IPS-20b (cell line): ENCODE results near the gene CCR2.

Experiments used
- H3K27ac ChIP-seq: one replicate; pipeline ENCODE4 v1.5.1; 2013; ENCODE audit warnings: low read length
- H3K27me3 ChIP-seq: 2 replicates; pipeline ENCODE4 v1.6.1; 2013; ENCODE audit warnings: mild to moderate bottlenecking, low read length, inconsistent platforms; ENCODE audit not compliant: insufficient read depth
- H3K36me3 ChIP-seq: 2 replicates; pipeline ENCODE4 v1.6.1; 2013; ENCODE audit warnings: low read depth, mild to moderate bottlenecking, inconsistent platforms, low read length, moderate library complexity; ENCODE audit not compliant: insufficient read depth
- H3K4me1 ChIP-seq: 2 replicates; pipeline ENCODE4 v1.6.1; 2013; ENCODE audit warnings: mild to moderate bottlenecking, control low read depth, inconsistent platforms, low read length, moderate library complexity; ENCODE audit not compliant: insufficient read depth
- H3K4me3 ChIP-seq: 2 replicates; pipeline ENCODE4 v1.5.1; 2013; ENCODE audit warnings: mild to moderate bottlenecking, low read length, inconsistent platforms
- H3K9ac ChIP-seq: 2 replicates; pipeline ENCODE4 v1.6.1; 2013; ENCODE audit warnings: low read depth, mild to moderate bottlenecking, inconsistent platforms, low read length, moderate library complexity
- H3K9me3 ChIP-seq: 2 replicates; pipeline ENCODE4 v1.6.1; 2013; ENCODE audit warnings: mild to moderate bottlenecking, low read depth, low read length, inconsistent platforms; ENCODE audit not compliant: insufficient read depth

The CCR2 gene

DNA sequence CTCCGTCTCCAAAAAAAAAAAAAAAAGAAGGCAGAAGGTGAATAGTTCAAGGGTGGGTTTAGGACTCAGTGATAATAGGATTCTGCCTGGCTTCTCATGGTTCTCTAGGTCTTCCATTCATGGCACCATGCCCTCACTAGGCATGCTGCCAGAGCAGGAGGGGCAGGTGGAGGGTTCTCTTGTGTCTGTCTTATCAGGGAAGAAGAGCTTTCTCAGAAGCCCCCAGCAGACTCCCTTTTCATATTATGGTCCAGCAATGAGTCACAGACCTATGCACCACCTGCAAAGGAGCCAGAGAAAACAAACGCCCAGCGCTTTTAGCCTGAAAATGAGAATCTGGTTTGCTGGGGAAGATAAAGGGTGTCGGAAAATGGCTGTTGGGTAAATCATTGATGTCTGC lies 3.0 kb downstream of the CCR2 start:
- H3K36me3 ChIP-seq, result no peaks in the 10 kb centered on the region
- no peak overlapping the region for H3K27ac ChIP-seq
- H3K9ac ChIP-seq, result no peak overlapping the region
- H3K9me3 ChIP-seq, result no peaks in the 10 kb centered on the region
- H3K27me3 ChIP-seq, result no peaks in the 10 kb centered on the region
- no peak overlapping the region for H3K4me3 ChIP-seq
- no peaks in the 10 kb centered on the region for H3K4me1 ChIP-seq

DNA sequence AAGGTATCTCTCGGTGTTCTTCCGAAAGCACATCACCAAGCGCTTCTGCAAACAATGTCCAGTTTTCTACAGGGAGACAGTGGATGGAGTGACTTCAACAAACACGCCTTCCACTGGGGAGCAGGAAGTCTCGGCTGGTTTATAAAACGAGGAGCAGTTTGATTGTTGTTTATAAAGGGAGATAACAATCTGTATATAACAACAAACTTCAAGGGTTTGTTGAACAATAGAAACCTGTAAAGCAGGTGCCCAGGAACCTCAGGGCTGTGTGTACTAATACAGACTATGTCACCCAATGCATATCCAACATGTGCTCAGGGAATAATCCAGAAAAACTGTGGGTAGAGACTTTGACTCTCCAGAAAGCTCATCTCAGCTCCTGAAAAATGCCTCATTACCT lies 4.6 kb downstream of the CCR2 start:
- no peak overlapping the region for H3K4me3 ChIP-seq

GRCh38 chr3:46359733-46360493 lies 6.0 kb downstream of the CCR2 start:
- Histone ChIP-seq H3K27ac (no peak overlapping the region), H3K27me3 (no peaks in the 10 kb centered on the region), H3K9me3 (no peaks in the 10 kb centered on the region), H3K36me3 (no peaks in the 10 kb centered on the region), H3K4me1 (no peaks in the 10 kb centered on the region), H3K9ac (no peak overlapping the region), H3K4me3 (no peak overlapping the region)

More for the DNA sequence above, 4.6 kb downstream of the CCR2 start:
- no peaks in the 10 kb centered on the region for H3K9me3 ChIP-seq
- no peak overlapping the region for H3K27ac ChIP-seq
- no peaks in the 10 kb centered on the region for H3K27me3 ChIP-seq
- H3K4me1 ChIP-seq, result no peaks in the 10 kb centered on the region
- H3K9ac ChIP-seq, result no peak overlapping the region
- H3K36me3 ChIP-seq, result no peaks in the 10 kb centered on the region

GRCh38 chr3:46360907-46361306 lies 7.0 kb downstream of the CCR2 start:
- Histone ChIP-seq H3K9me3 (no peaks in the 10 kb centered on the region), H3K27me3 (no peaks in the 10 kb centered on the region), H3K4me1 (no peaks in the 10 kb centered on the region), H3K9ac (no peak overlapping the region), H3K36me3 (no peaks in the 10 kb centered on the region), H3K4me3 (no peak overlapping the region), H3K27ac (no peak overlapping the region)

DNA sequence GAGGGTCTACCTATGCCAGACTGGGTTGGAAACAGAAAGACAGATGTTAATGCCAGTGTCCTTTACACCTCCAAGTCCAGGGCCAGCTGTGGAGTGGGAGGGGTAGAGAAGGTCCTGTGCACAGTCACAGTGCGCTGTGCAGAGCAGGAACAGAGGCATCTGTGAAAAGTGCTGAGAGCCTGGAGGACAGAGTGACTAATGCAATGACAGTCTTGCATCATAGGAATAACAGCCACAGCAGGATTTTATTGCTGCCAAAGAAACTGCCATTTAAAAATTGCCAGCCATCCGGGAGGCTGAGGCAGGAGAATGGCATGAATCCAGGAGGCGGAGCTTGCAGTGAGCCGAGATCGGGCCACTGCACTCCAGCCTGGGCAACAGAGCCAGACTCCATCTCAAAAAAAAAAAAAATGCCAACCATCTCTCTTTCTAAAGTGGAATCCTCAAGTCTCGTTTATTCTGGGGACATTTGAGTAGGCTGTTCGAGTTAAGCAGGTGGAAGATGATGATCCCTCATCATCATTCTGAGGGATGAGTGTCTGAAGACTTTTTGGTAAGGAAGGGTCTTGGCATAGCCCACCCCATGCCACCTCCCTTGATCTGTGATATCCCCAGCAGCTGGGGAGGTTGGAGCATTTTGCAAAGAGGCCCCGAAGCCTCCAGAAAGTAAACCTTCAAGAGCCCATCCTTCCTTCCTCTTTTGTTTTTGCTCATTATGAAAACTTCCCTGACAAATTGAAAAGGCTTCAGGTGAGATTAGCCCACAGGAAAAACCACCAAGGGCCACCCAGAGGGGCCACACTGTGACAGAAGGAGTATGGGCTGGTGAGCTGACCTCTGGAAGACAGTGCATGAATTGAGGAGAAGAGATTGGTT lies 7.7 kb downstream of the CCR2 start:
- Histone ChIP-seq H3K36me3 (no peaks in the 10 kb centered on the region), H3K27me3 (no peaks in the 10 kb centered on the region), H3K4me3 (no peak overlapping the region), H3K4me1 (no peaks in the 10 kb centered on the region), H3K27ac (no peak overlapping the region), H3K9ac (no peak overlapping the region), H3K9me3 (no peaks in the 10 kb centered on the region)

DNA sequence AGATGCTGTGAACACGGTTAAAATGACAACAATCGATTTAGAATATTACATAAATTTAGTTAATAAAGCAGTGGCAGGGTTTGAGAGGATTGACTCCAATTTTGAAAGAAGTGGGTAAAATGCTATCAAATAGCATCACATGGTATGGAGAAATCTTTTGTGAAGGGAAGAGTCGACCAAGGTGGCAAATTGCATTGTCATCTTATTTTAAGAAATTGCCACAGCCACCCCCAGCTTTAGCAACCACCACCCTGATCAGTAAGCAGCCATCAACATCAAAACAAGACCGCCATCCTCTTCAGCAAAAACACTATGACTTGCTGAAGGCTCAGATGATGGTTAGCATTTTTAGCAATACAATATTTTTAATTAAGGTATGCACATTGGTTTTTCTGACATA lies 11.1 kb downstream of the CCR2 start:
- Histone ChIP-seq H3K27ac (no peak overlapping the region), H3K9me3 (no peaks in the 10 kb centered on the region), H3K4me3 (no peak overlapping the region), H3K4me1 (no peaks in the 10 kb centered on the region), H3K9ac (no peak overlapping the region), H3K36me3 (no peaks in the 10 kb centered on the region), H3K27me3 (no peaks in the 10 kb centered on the region)

- Histone ChIP-seq H3K9ac (no peak overlapping the region), H3K27me3 (no peaks in the 10 kb centered on the region), H3K4me3 (no peak overlapping the region), H3K4me1 (no peaks in the 10 kb centered on the region), H3K36me3 (no peaks in the 10 kb centered on the region), H3K27ac (no peak overlapping the region), H3K9me3 (no peaks in the 10 kb centered on the region)
Measured at GRCh38 chr3:46365737-46366524, 12.0 kb downstream of the CCR2 start.

DNA sequence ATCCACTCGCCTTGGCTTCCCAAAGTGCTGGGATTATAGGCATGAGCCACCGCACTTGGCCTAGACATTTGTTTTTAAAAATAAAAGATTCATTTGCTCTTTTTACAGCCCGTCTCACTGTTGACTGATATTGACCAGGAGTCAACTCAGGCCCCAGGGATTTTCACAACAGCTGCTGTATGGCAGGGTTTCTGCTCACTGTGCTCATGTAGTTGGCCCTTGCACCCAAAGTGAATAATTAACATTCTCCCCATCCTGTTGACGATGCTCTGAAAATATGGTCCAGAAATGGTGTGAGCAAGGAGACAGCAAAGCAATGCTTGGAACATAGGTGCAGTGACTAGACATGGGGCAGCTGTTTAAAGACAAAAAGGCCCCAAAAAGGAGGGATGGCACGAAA lies 13.9 kb downstream of the CCR2 start:
- H3K4me3 ChIP-seq, result no peak overlapping the region
- no peaks in the 10 kb centered on the region for H3K27me3 ChIP-seq
- H3K36me3 ChIP-seq, result no peaks in the 10 kb centered on the region
- no peak overlapping the region for H3K27ac ChIP-seq
- H3K9me3 ChIP-seq, result no peaks in the 10 kb centered on the region
- no peak overlapping the region for H3K9ac ChIP-seq
- H3K4me1 ChIP-seq, result no peaks in the 10 kb centered on the region

GRCh38 chr3:46368569-46368968 lies 14.7 kb downstream of the CCR2 start:
- Histone ChIP-seq H3K27ac (no peak overlapping the region), H3K27me3 (no peaks in the 10 kb centered on the region), H3K4me3 (no peak overlapping the region), H3K9me3 (no peaks in the 10 kb centered on the region), H3K36me3 (no peaks in the 10 kb centered on the region), H3K4me1 (no peaks in the 10 kb centered on the region), H3K9ac (no peak overlapping the region)

DNA sequence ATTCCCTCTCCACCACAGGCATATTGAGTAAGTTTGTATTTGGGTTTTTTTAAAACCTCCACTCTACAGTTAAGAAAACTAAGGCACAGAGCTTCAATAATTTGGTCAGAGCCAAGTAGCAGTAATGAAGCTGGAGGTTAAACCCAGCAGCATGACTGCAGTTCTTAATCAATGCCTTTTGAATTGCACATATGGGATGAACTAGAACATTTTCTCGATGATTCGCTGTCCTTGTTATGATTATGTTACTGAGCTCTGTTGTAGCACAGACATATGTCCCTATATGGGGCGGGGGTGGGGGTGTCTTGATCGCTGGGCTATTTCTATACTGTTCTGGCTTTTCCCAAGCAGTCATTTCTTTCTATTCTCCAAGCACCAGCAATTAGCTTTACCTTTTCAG lies 15.2 kb downstream of the CCR2 start:
- Histone ChIP-seq H3K36me3 (no peaks in the 10 kb centered on the region), H3K27ac (no peak overlapping the region), H3K27me3 (no peaks in the 10 kb centered on the region), H3K4me1 (no peaks in the 10 kb centered on the region), H3K9me3 (no peaks in the 10 kb centered on the region), H3K9ac (no peak overlapping the region), H3K4me3 (no peak overlapping the region)

DNA sequence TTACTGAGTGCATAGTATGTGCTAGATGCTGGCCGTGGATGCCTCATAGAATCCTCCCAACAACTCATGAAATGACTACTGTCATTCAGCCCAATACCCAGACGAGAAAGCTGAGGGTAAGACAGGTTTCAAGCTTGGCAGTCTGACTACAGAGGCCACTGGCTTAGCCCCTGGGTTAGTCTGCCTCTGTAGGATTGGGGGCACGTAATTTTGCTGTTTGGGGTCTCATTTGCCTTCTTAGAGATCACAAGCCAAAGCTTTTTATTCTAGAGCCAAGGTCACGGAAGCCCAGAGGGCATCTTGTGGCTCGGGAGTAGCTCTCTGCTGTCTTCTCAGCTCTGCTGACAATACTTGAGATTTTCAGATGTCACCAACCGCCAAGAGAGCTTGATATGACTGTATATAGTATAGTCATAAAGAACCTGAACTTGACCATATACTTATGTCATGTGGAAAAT lies 15.8 kb downstream of the CCR2 start:
- H3K9ac ChIP-seq, result no peak overlapping the region
- H3K4me1 ChIP-seq, result no peaks in the 10 kb centered on the region
- no peak overlapping the region for H3K4me3 ChIP-seq
- H3K36me3 ChIP-seq, result no peaks in the 10 kb centered on the region
- no peaks in the 10 kb centered on the region for H3K9me3 ChIP-seq
- H3K27ac ChIP-seq, result no peak overlapping the region
- H3K27me3 ChIP-seq, result 0 out of 2 replicates have a peak, but pooled peaks cover 2% of the 10 kb centered on the region
